ENCODE measurements around the gene TMEM132C. TPM values are rescaled to one million over a fixed set of nuclear protein-coding genes. Genes with fewer than 3 reads are reported as not detected.

Gene TMEM132C
- total and polyA plus RNA-seq, 2 of the 4 experiments (the other 2 are of a cell fraction): not detected

- no peak for TF ChIP-seq CHD1 (IDR thresholded peaks at IDR 0.05; ENCODE audit: low read depth, low read length)
- TF ChIP-seq SMC3 (IDR thresholded peaks at IDR 0.05; ENCODE audit: low read depth, low read length): no peak
- TF ChIP-seq MAFK (IDR thresholded peaks at IDR 0.05; ENCODE audit: low read depth, low read length): no peak
- no peak for TF ChIP-seq MXI1 (IDR thresholded peaks at IDR 0.05; ENCODE audit: borderline replicate concordance, low read depth, low read length)
- no peak for TF ChIP-seq CTCF (conservative IDR thresholded peaks at IDR 0.05; ENCODE audit: low read depth, low read length)
- TF ChIP-seq MAZ (IDR thresholded peaks at IDR 0.05; ENCODE audit: borderline replicate concordance, low read depth, low read length): no peak
- TF ChIP-seq RCOR1 (IDR thresholded peaks at IDR 0.05; ENCODE audit: insufficient replicate concordance, low read length): no peak
- no peak for TF ChIP-seq ELK1 (IDR thresholded peaks at IDR 0.05; ENCODE audit: borderline replicate concordance, low read depth, low read length)
- TF ChIP-seq RFX5 (IDR thresholded peaks at IDR 0.05; ENCODE audit: low read depth, low read length): no peak
- TF ChIP-seq FOS (IDR thresholded peaks at IDR 0.05; ENCODE audit: low read depth, low read length): no peak
- no peak for TF ChIP-seq USF2 (IDR thresholded peaks at IDR 0.05; ENCODE audit: low read depth, low read length)
- dilution Hi-C loops (cut with HindIII; ENCODE audit: low sequenced_read_pairs, unreplicated experiment) (no loop called here), intact Hi-C loops (cut with micrococcal nuclease) (no loop called here), in situ Hi-C loops (cut with MboI; ENCODE audit: low sequenced_read_pairs) (no loop called here)
- no peaks in the 10 kb centered on the region for H3K79me1 ChIP-seq (ENCODE audit: low read depth in 1 of 2, low read length in 2 of 2)
- H3K27ac ChIP-seq (ENCODE audit: insufficient read depth, low read length): no peak overlapping the region
- H2AK5ac ChIP-seq (ENCODE audit: low read depth, low read length): no peak overlapping the region
- no peak overlapping the region for H2BK20ac ChIP-seq (ENCODE audit: low read depth, low read length)
- H2BK120ac ChIP-seq (ENCODE audit: low read depth, low read length): no peak overlapping the region
- H3K4ac ChIP-seq (ENCODE audit: low read depth, low read length): no peak overlapping the region
- H3K9me1 ChIP-seq (ENCODE audit: insufficient read depth, low read length): no peaks in the 10 kb centered on the region
- H2BK15ac ChIP-seq (ENCODE audit: low read depth, low read length): no peak overlapping the region
- no peak overlapping the region for H3K23ac ChIP-seq (ENCODE audit: low read depth, low read length)
- H4K91ac ChIP-seq (ENCODE audit: insufficient read depth, low read depth, low read length): no peak overlapping the region
- no peaks in the 10 kb centered on the region for H4K20me1 ChIP-seq (ENCODE audit: insufficient read depth, low read length)
- no peak overlapping the region for H4K5ac ChIP-seq (ENCODE audit: low read depth, low read length)
- no peak overlapping the region for H2BK5ac ChIP-seq (ENCODE audit: low read depth, low read length, poor library complexity, severe bottlenecking)
- H3K27me3 ChIP-seq (ENCODE audit: control insufficient read depth, insufficient read depth, low read length): no peaks in the 10 kb centered on the region
- no peak overlapping the region for H3K14ac ChIP-seq (replicated peaks; ENCODE audit: low read depth, low read length)
- no peak overlapping the region for H3K18ac ChIP-seq (ENCODE audit: low read depth, low read length)
- ATAC-seq (ENCODE audit: low read depth): no peak
- no peaks in the 10 kb centered on the region for H3K4me1 ChIP-seq (ENCODE audit: control insufficient read depth, insufficient read depth, low read length)
- POLR2A ChIA-PET (ENCODE audit: unreplicated experiment): no interaction called here
- WGBS, 2 experiments (ENCODE audit: extremely low coverage in 2 of 2, insufficient read length in 1 of 2): no CpG with 5 or more reads among the region's 2 CpGs
- no peak for DNase-seq
- H3K36me3 ChIP-seq (ENCODE audit: control insufficient read depth, insufficient read depth, low read length): no peaks in the 10 kb centered on the region
- no peak overlapping the region for H3K9ac ChIP-seq (ENCODE audit: low read depth, low read length)
- no peak overlapping the region for H3K4me3 ChIP-seq (ENCODE audit: insufficient read depth, low read depth, low read length)
- no peak overlapping the region for H3K4me2 ChIP-seq (ENCODE audit: low read depth, low read length)
- H3K9me3 ChIP-seq (ENCODE audit: control insufficient read depth, insufficient read depth, low read length): peaks cover 23% of the 10 kb centered on the region
- no peak overlapping the region for H2AK9ac ChIP-seq (replicated peaks; ENCODE audit: low read depth, low read length, poor library complexity)
- H2AFZ ChIP-seq (replicated peaks; ENCODE audit: low read length, poor library complexity): no peak overlapping the region
- no TSS peak for BruUV-seq (replicated peaks)
- H4K8ac ChIP-seq (ENCODE audit: low read depth in 2 of 2, low read length in 2 of 2): no peak overlapping the region
- CTCF ChIA-PET: no interaction called here
- no peak overlapping the region for H3K56ac ChIP-seq (ENCODE audit: extremely low read depth, insufficient read depth, low read length)
Measured at GRCh38 chr12:128288357-128288756, 21.4 kb downstream of the TMEM132C start.

Measured in IMR-90 (cell line).